Loucy (cell line): Measurements from ENCODE around the gene GARIN3.

Experiments
- H2AFZ ChIP-seq: fragments of 200-600 bp; sonication (generic); 2 replicates; pipeline ENCODE4 v1.6.0; 2016; ENCODE audit warnings: antibody characterized with exemption, mild to moderate bottlenecking, low read length, moderate library complexity
- H3F3A ChIP-seq: fragments of 200-600 bp; 2 replicates; pipeline ENCODE4 v1.6.0; 2016; ENCODE audit warnings: antibody characterized with exemption, low read depth, mild to moderate bottlenecking
- H3K27me3 ChIP-seq: fragments of 200-600 bp; sonication (generic); 2 replicates; pipeline ENCODE4 v1.6.1; 2014; ENCODE audit warnings: low read length, mild to moderate bottlenecking; ENCODE audit not compliant: insufficient read depth, poor library complexity, severe bottlenecking
- H3K36me3 ChIP-seq: fragments of 200-600 bp; sonication (generic); 2 replicates; pipeline ENCODE4 v1.6.1; 2016; ENCODE audit warnings: low read length; ENCODE audit not compliant: insufficient read depth
- H3K4me1 ChIP-seq: fragments of 200-600 bp; sonication (generic); 2 replicates; pipeline ENCODE4 v1.5.1; 2014; ENCODE audit warnings: low read length, mild to moderate bottlenecking; ENCODE audit not compliant: insufficient read depth, poor library complexity, severe bottlenecking
- H3K4me2 ChIP-seq: fragments of 200-600 bp; sonication (generic); 2 replicates; pipeline ENCODE4 v1.6.0; 2014; ENCODE audit warnings: antibody characterized with exemption, low read length, low read depth, mild to moderate bottlenecking; ENCODE audit not compliant: poor library complexity, severe bottlenecking
- H3K4me3 ChIP-seq: fragments of 200-600 bp; sonication (generic); 2 replicates; pipeline ENCODE4 v1.5.1; 2014; ENCODE audit warnings: low read length, mild to moderate bottlenecking, mixed read lengths; ENCODE audit not compliant: poor library complexity, severe bottlenecking
- H3K79me2 ChIP-seq: fragments of 200-600 bp; sonication (generic); 2 replicates; pipeline ENCODE4 v1.6.1; 2014; ENCODE audit warnings: low read length; ENCODE audit not compliant: insufficient read depth
- H3K9ac ChIP-seq: fragments of 200-600 bp; sonication (generic); 2 replicates; pipeline ENCODE4 v1.6.0; 2014; ENCODE audit warnings: mild to moderate bottlenecking, low read depth, low read length, moderate library complexity; ENCODE audit not compliant: poor library complexity, severe bottlenecking
- H3K9me2 ChIP-seq: fragments of 200-600 bp; sonication (generic); replicated peaks from 2 replicates; pipeline ENCODE4 v1.6.1; 2016; ENCODE audit warnings: low read depth, low read length, mixed read lengths
- H3K9me3 ChIP-seq: fragments of 200-600 bp; sonication (generic); 2 replicates; pipeline ENCODE4 v1.6.1; 2014; ENCODE audit warnings: mild to moderate bottlenecking, antibody characterized with exemption, low read length, low read depth; ENCODE audit not compliant: insufficient read depth
- H4K20me1 ChIP-seq: fragments of 200-600 bp; sonication (generic); 2 replicates; pipeline ENCODE4 v1.6.0; 2014; ENCODE audit warnings: antibody characterized with exemption, low read length, mild to moderate bottlenecking; ENCODE audit not compliant: insufficient read depth, poor library complexity, severe bottlenecking
- EZH2phosphoT487 ChIP-seq: fragments of 200-600 bp; IDR thresholded peaks from 2 replicates; pipeline ENCODE4 v1.6.1; 2018; ENCODE audit warnings: antibody characterized with exemption, mild to moderate bottlenecking, moderate library complexity, borderline replicate concordance
- TF ChIP-seq, protein P1 (sequence below): fragments of 200-600 bp; sonication (generic); conservative IDR thresholded peaks from 2 replicates; pipeline ENCODE4 v1.5.1; 2014; ENCODE audit warnings: mild to moderate bottlenecking, antibody characterized with exemption, low read length

Gene GARIN3

GRCh38 chr5:157116483-157116954 lies 49.5 kb downstream of the GARIN3 start:
- no peaks in the 10 kb centered on the region for H4K20me1 ChIP-seq
- no peaks in the 10 kb centered on the region for H3F3A ChIP-seq
- H3K9ac ChIP-seq = no peak overlapping the region
- H3K36me3 ChIP-seq = no peaks in the 10 kb centered on the region
- TF ChIP-seq, protein P1, sequence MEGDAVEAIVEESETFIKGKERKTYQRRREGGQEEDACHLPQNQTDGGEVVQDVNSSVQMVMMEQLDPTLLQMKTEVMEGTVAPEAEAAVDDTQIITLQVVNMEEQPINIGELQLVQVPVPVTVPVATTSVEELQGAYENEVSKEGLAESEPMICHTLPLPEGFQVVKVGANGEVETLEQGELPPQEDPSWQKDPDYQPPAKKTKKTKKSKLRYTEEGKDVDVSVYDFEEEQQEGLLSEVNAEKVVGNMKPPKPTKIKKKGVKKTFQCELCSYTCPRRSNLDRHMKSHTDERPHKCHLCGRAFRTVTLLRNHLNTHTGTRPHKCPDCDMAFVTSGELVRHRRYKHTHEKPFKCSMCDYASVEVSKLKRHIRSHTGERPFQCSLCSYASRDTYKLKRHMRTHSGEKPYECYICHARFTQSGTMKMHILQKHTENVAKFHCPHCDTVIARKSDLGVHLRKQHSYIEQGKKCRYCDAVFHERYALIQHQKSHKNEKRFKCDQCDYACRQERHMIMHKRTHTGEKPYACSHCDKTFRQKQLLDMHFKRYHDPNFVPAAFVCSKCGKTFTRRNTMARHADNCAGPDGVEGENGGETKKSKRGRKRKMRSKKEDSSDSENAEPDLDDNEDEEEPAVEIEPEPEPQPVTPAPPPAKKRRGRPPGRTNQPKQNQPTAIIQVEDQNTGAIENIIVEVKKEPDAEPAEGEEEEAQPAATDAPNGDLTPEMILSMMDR = no peak
- TF ChIP-seq EZH2phosphoT487 = no peak
- no peaks in the 10 kb centered on the region for H3K27me3 ChIP-seq
- no peaks in the 10 kb centered on the region for H3K9me3 ChIP-seq
- H3K9me2 ChIP-seq = no peaks in the 10 kb centered on the region
- no peak overlapping the region for H3K4me2 ChIP-seq
- H3K79me2 ChIP-seq = no peaks in the 10 kb centered on the region
- no peaks in the 10 kb centered on the region for H3K4me1 ChIP-seq
- H2AFZ ChIP-seq = no peak overlapping the region
- H3K4me3 ChIP-seq = no peak overlapping the region

DNA sequence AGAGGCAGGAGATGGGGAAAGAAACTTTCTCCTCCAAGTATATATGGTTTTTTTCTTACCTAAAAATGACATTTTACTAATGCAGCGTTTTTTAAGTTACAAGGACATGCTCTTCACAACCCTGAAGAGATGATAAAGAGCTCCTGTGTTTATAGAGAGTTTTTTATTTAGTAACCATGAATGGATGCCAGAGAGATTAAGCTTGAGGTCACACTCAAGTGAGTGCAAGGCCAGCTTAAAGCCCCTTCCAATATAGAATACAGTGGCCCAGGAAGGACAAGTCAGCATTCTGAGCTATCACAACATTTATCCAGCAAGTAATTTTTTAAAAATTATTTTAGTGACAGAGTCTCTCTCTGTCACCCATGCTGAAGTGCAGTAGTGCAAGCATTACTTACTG lies 50.6 kb downstream of the GARIN3 start:
- H3K4me1 ChIP-seq = no peaks in the 10 kb centered on the region
- H2AFZ ChIP-seq = no peak overlapping the region
- H3F3A ChIP-seq = no peaks in the 10 kb centered on the region
- H3K9me2 ChIP-seq = no peaks in the 10 kb centered on the region
- H3K79me2 ChIP-seq = no peaks in the 10 kb centered on the region
- H3K36me3 ChIP-seq = no peaks in the 10 kb centered on the region
- H3K9me3 ChIP-seq = no peaks in the 10 kb centered on the region
- H3K4me3 ChIP-seq = no peak overlapping the region
- H4K20me1 ChIP-seq = no peaks in the 10 kb centered on the region
- H3K4me2 ChIP-seq = no peak overlapping the region
- H3K27me3 ChIP-seq = no peaks in the 10 kb centered on the region
- no peak overlapping the region for H3K9ac ChIP-seq
- TF ChIP-seq EZH2phosphoT487 = no peak
- TF ChIP-seq, protein P1 = no peak

DNA sequence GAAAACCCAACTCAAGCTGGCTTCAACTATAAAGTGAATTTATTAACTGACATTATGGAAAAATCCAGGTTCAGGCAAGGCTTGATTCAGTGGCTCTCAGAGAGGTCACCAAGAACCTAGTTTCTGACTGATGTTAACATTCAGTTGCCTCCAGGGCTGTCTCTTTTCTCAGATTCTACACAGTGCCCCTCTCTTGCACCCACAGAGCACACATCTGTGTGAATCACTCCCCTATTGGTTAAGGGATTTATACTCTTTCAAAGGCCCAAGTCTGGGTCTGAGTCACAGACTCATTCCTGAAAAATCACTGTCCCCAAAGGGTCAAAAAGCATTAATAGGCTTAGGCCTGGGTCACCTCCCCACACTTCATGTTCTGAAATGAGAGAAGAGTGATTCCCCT lies 51.1 kb downstream of the GARIN3 start:
- H3K4me3 ChIP-seq = no peak overlapping the region
- H3K4me1 ChIP-seq = no peaks in the 10 kb centered on the region
- no peaks in the 10 kb centered on the region for H4K20me1 ChIP-seq
- H3K79me2 ChIP-seq = no peaks in the 10 kb centered on the region
- no peak overlapping the region for H3K4me2 ChIP-seq
- H3K36me3 ChIP-seq = no peaks in the 10 kb centered on the region
- H3K27me3 ChIP-seq = no peaks in the 10 kb centered on the region
- H3K9ac ChIP-seq = no peak overlapping the region
- no peak for TF ChIP-seq EZH2phosphoT487
- TF ChIP-seq, protein P1 = no peak
- H3F3A ChIP-seq = no peaks in the 10 kb centered on the region
- no peaks in the 10 kb centered on the region for H3K9me3 ChIP-seq
- no peak overlapping the region for H2AFZ ChIP-seq
- no peaks in the 10 kb centered on the region for H3K9me2 ChIP-seq
